B cell (primary cell): ENCODE results near the gene IST1. TPM values are rescaled to one million over a fixed set of nuclear protein-coding genes. Genes with fewer than 3 reads are reported as not detected.

Source experiments
- ATAC-seq: fragments of 200-7000 bp; cut with Tn5 transposase; one replicate; pipeline ENCODE4 v1.10.0; 2021; ENCODE audit warnings: low read depth, mild to moderate bottlenecking, moderate number of reproducible peaks, moderate library complexity
- CTCF ChIA-PET: fragments of 350-600 bp; sonication (Branson Sonifier 250); formaldehyde crosslinking; loops from one replicate; lab custom pipeline; 2021; ENCODE audit warnings: antibody characterized with exemption, inconsistent platforms; lab: Charles Lee
- POLR2A ChIA-PET: fragments of 350-600 bp; sonication (Branson Sonifier 250); formaldehyde crosslinking; loops from one replicate; lab custom pipeline; 2021; ENCODE audit warnings: antibody characterized with exemption; lab: Charles Lee
- DNase-seq: peaks from one replicate; pipeline ENCODE4 v3.0.0; 2013
- H2AFZ ChIP-seq: 2 replicates; pipeline ENCODE4 v1.6.1; 2012; ENCODE audit warnings: mild to moderate bottlenecking, low read depth, low read length; ENCODE audit not compliant: insufficient read depth, poor library complexity, severe bottlenecking
- H3K27ac ChIP-seq, 2 donors: 1 replicate in 1 of 2; 2 replicates in 1 of 2; pipeline ENCODE4 v1.5.1; 2012 to 2013; ENCODE audit warnings: low read length in 2 of 2, mild to moderate bottlenecking in 2 of 2, moderate library complexity in 1 of 2
- H3K27me3 ChIP-seq, 4 experiments: fragments of 200-600 bp in 1 of 4; sonication (generic) in 1 of 4; replicated peaks in 1 of 4; 1 replicate in 2 of 4; 2 replicates in 2 of 4; pipeline versions ENCODE4 v1.6.1 to v1.7.0; 2013 to 2016; ENCODE audit warnings: low read length in 3 of 4, mild to moderate bottlenecking in 2 of 4, mixed read lengths in 1 of 4, moderate library complexity in 1 of 4; ENCODE audit not compliant: insufficient read depth in 4 of 4, control insufficient read depth in 3 of 4; ENCODE audit errors: control extremely low read depth in 1 of 4
- H3K36me3 ChIP-seq, 2 experiments: replicated peaks in 1 of 2; 1 replicate in 1 of 2; 2 replicates in 1 of 2; pipeline versions ENCODE4 v1.6.1 to v1.7.1; 2013; ENCODE audit warnings: low read length in 1 of 2; ENCODE audit not compliant: insufficient read depth in 2 of 2, control insufficient read depth in 1 of 2; ENCODE audit errors: control extremely low read depth in 1 of 2, extremely low read depth in 1 of 2
- H3K4me1 ChIP-seq, 2 donors: fragments of 200-600 bp in 1 of 2; sonication (generic) in 1 of 2; 1 replicate in 1 of 2; 2 replicates in 1 of 2; pipeline versions ENCODE4 v1.5.1 to v1.6.1; 2013 to 2017; ENCODE audit warnings: low read length in 2 of 2; ENCODE audit not compliant: control insufficient read depth in 2 of 2, insufficient read depth in 2 of 2
- H3K4me2 ChIP-seq: replicated peaks from 2 replicates; pipeline ENCODE3; 2012; ENCODE audit warnings: mild to moderate bottlenecking, low read depth, low read length; ENCODE audit not compliant: poor library complexity, severe bottlenecking
- H3K4me3 ChIP-seq, 5 experiments: fragments of 200-600 bp in 1 of 5; sonication (generic) in 1 of 5; 1 replicate in 3 of 5; 2 replicates in 2 of 5; pipeline versions ENCODE4 v1.5.1 to v1.7.0; 2011 to 2016; ENCODE audit warnings: low read length in 4 of 5, mild to moderate bottlenecking in 4 of 5, low read depth in 2 of 5, control low read depth in 1 of 5, moderate library complexity in 1 of 5; ENCODE audit not compliant: insufficient read depth in 1 of 5; ENCODE audit errors: control extremely low read depth in 1 of 5, extremely low read depth in 1 of 5
- H3K79me2 ChIP-seq: fragments of 200-600 bp; sonication (generic); one replicate; pipeline ENCODE4 v1.6.0; 2016; ENCODE audit warnings: low read length; ENCODE audit not compliant: control insufficient read depth, insufficient read depth
- H3K9ac ChIP-seq: fragments of 200-600 bp; sonication (generic); 2 replicates; pipeline ENCODE4 v1.6.1; 2017; ENCODE audit warnings: mild to moderate bottlenecking, low read length, moderate library complexity
- H3K9me3 ChIP-seq, 3 donors: one replicate each; pipeline versions ENCODE4 v1.6.1 to v1.7.1; 2013; ENCODE audit warnings: low read length in 2 of 3; ENCODE audit not compliant: control insufficient read depth in 2 of 3, insufficient read depth in 1 of 3; ENCODE audit errors: control extremely low read depth in 1 of 3
- H4K20me1 ChIP-seq: 2 replicates; pipeline ENCODE4 v1.6.0; 2012; ENCODE audit warnings: mild to moderate bottlenecking, low read length; ENCODE audit not compliant: insufficient read depth, control insufficient read depth, poor library complexity, severe bottlenecking
- H3K27ac Mint-ChIP-seq: one replicate; pipeline ENCODE4 v1.8.0; 2021; ENCODE audit warnings: mixed read lengths
- H3K27me3 Mint-ChIP-seq: one replicate; pipeline ENCODE4 v1.8.0; 2021; ENCODE audit warnings: mixed read lengths
- H3K4me1 Mint-ChIP-seq: one replicate; pipeline ENCODE4 v1.8.0; 2021; ENCODE audit warnings: mixed read lengths
- H3K4me3 Mint-ChIP-seq: one replicate; pipeline ENCODE4 v1.8.0; 2021; ENCODE audit warnings: mixed read lengths
- H3K9me3 Mint-ChIP-seq: one replicate; pipeline ENCODE4 v1.8.0; 2022; ENCODE audit warnings: mixed read lengths; ENCODE audit not compliant: insufficient read depth
- EZH2 ChIP-seq: IDR thresholded peaks from 2 replicates; pipeline ENCODE4 v1.6.1; 2012; ENCODE audit warnings: borderline replicate concordance, low read depth, mild to moderate bottlenecking, moderate library complexity, low read length; ENCODE audit not compliant: insufficient read depth, poor library complexity, severe bottlenecking
- WGBS: methylation state at CpG from one replicate; pipeline ENCODE4 v1.1.5; 2013; ENCODE audit warnings: missing lambda C conversion rate; ENCODE audit not compliant: insufficient coverage; 5-methylcytosine and 5-hydroxymethylcytosine counted together
- intact Hi-C: fragments of 100-400 bp; cut with micrococcal nuclease; formaldehyde crosslinking; loops from one replicate; pipeline ENCODE4 v1.10.0; 2022
- polyA plus RNA-seq: library from polyadenylated mRNA; depleted of rRNA; stranded (reverse); fragments of >200 nt; gene quantifications from 2 replicates; pipeline ENCODE4 v1.2.3, GENCODE V29; 2012
- total RNA-seq, 2 donors: library from RNA; stranded (reverse); fragments of 120-200 nt in 1 of 2; gene quantifications; 1 replicate in 1 of 2; 2 replicates in 1 of 2; pipeline versions ENCODE4 v1.2.3 to v1.2.4, GENCODE V29; 2013 to 2022
- TF ChIP-seq, protein P1 (sequence below): fragments of 200-600 bp; IDR thresholded peaks from one replicate; pipeline ENCODE4 v1.8.0; 2022; ENCODE audit warnings: antibody characterized with exemption, mild to moderate bottlenecking

IST1 gene
- total and polyA plus RNA-seq, 2 donors (not counting 1 experiment from before 2014, with no cell fraction given), result 182 to 268 TPM

DNA sequence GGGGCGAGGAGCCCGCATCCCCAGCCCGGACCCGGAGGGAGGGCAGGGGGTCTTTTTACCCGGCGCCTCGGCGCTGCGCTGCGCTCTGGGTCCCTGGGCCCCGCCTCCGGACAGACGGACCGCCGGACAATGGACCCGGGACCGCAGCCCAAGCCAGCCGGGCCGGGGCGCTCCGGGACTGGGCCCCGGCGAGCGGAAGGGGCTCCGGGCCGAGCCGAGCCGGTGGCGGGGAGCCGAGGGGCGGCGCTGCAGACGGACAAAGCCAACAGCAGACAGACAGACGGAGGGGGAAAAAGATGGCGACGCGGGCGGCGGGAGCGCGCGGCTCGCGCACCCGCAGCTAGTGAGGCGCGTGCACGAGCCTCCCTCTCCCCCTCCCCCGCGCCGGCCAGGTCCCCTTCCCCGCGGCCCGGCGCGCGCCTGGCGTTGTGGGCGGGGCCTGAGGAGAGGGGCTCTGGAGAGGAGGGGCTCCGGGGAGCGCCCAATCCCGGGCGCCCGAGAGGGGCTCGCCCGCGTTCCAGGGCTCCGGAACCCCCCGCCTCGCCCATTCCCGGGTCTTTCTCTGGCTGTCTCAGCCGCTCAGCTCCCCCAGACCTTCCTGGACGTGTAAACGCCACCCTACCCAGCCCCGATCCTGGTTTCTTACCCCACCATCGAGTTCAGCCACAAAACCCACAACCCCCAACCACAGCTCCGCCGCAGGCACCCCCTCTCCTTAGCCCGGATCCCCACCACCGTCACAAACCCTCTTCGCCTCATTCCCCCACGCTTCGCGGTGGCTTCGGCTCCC is 11.3 kb upstream of the IST1 start, which contains the start of gene ZNF821:
TSS of gene ZNF821 (minus strand) at position 334 of the 790 bp plus-strand sequence. CDS start 4,236 bp downstream, outside the sequence.
- Histone ChIP-seq H3K27me3 (no peaks in the 10 kb centered on the region), H3K9ac (peak within 1 kb of the TSS; percentile 94), H3K4me1 (peaks cover 33 to 43% of the 10 kb centered on the region in 2 donors), H3K36me3 (peaks cover 0 to 15% of the 10 kb centered on the region in 2 experiments), H3K27ac (peak within 1 kb of the TSS; percentile 89 to 91), H4K20me1 (no peaks in the 10 kb centered on the region), H3K4me3 (peak within 1 kb of the TSS; percentile 76 to 98 (median 86)), H3K9me3 (no peaks in the 10 kb centered on the region), H3K79me2 (peaks cover 25% of the 10 kb centered on the region), H2AFZ (peak within 1 kb of the TSS; percentile 99), H3K4me2 (peak within 1 kb of the TSS; percentile 97)
- CTCF ChIA-PET, result interaction anchor here (0.6 to 4.2 kb wide), 24 partner anchors 10 to 1425 kb away, joined by 3 to 69 read pairs (median 7); partner anchors contain the start of genes AP1G1 and IST1
- Mint-ChIP-seq H3K9me3 (no peaks in the 10 kb centered on the region), H3K4me3 (peak within 1 kb of the TSS; percentile 96), H3K27me3 (no peaks in the 10 kb centered on the region), H3K4me1 (peaks cover 43% of the 10 kb centered on the region), H3K27ac (peak within 1 kb of the TSS; percentile 96)
- ATAC-seq (peak; percentile 69), DNase-seq (peak; percentile 89)
- intact Hi-C loops, result loop anchor here (1.0 to 5.0 kb wide), 3 partner anchors 11 to 159 kb away; partner anchors contain the start of genes DHODH, IST1 and PHLPP2
- POLR2A ChIA-PET, result interaction anchor here (0.6 to 4.5 kb wide), 7 partner anchors 10 to 726 kb away, joined by 3 to 47 read pairs (median 9); partner anchors contain the start of genes AP1G1 and IST1
- under 1% methylated on average over 69 of the region's 85 CpGs for WGBS
- no peak for TF ChIP-seq EZH2
- TF ChIP-seq, protein P1, sequence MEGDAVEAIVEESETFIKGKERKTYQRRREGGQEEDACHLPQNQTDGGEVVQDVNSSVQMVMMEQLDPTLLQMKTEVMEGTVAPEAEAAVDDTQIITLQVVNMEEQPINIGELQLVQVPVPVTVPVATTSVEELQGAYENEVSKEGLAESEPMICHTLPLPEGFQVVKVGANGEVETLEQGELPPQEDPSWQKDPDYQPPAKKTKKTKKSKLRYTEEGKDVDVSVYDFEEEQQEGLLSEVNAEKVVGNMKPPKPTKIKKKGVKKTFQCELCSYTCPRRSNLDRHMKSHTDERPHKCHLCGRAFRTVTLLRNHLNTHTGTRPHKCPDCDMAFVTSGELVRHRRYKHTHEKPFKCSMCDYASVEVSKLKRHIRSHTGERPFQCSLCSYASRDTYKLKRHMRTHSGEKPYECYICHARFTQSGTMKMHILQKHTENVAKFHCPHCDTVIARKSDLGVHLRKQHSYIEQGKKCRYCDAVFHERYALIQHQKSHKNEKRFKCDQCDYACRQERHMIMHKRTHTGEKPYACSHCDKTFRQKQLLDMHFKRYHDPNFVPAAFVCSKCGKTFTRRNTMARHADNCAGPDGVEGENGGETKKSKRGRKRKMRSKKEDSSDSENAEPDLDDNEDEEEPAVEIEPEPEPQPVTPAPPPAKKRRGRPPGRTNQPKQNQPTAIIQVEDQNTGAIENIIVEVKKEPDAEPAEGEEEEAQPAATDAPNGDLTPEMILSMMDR, result peak; percentile 66
